Neural progenitor cell (in vitro differentiated cells): ENCODE measurements around the gene ASTN2. TPM values are rescaled to one million over a fixed set of nuclear protein-coding genes. Genes with fewer than 3 reads are reported as not detected.

Experiments used
- DNase-seq: peaks from one replicate; pipeline ENCODE4 v3.0.0-alpha.2; 2016; ENCODE audit warnings: low spot score
- H2AFZ ChIP-seq: fragments of 200-600 bp; sonication (generic); replicated peaks from 2 replicates; pipeline ENCODE4 v1.6.1; 2016; ENCODE audit warnings: antibody characterized with exemption
- H3F3A ChIP-seq: fragments of 200-600 bp; sonication (generic); 2 replicates; pipeline ENCODE4 v1.6.1; 2016; ENCODE audit warnings: antibody characterized with exemption, low read depth
- H3K27ac ChIP-seq: fragments of 200-600 bp; sonication (generic); 2 replicates; pipeline ENCODE4 v1.5.1; 2016; ENCODE audit warnings: mild to moderate bottlenecking
- H3K27me3 ChIP-seq: fragments of 200-600 bp; sonication (generic); 2 replicates; pipeline ENCODE4 v1.6.1; 2016; ENCODE audit warnings: mild to moderate bottlenecking, moderate library complexity
- H3K36me3 ChIP-seq: fragments of 200-600 bp; sonication (generic); 2 replicates; pipeline ENCODE4 v1.5.1; 2016
- H3K4me1 ChIP-seq: fragments of 200-600 bp; sonication (generic); 2 replicates; pipeline ENCODE4 v1.6.1; 2016; ENCODE audit warnings: mixed run types
- H3K4me2 ChIP-seq: fragments of 200-600 bp; sonication (generic); 2 replicates; pipeline ENCODE4 v1.6.1; 2016
- H3K4me3 ChIP-seq: fragments of 200-600 bp; sonication (generic); 2 replicates; pipeline ENCODE4 v1.5.1; 2016
- H3K79me2 ChIP-seq: fragments of 200-600 bp; sonication (generic); 2 replicates; pipeline ENCODE4 v1.6.1; 2016; ENCODE audit warnings: low read depth
- H3K9ac ChIP-seq: fragments of 200-600 bp; sonication (generic); 2 replicates; pipeline ENCODE4 v1.6.1; 2016
- H3K9me3 ChIP-seq: fragments of 200-600 bp; sonication (generic); 2 replicates; pipeline ENCODE4 v1.5.1; 2016; ENCODE audit warnings: low read depth
- H4K20me1 ChIP-seq: fragments of 200-600 bp; sonication (generic); 2 replicates; pipeline ENCODE4 v1.6.1; 2016; ENCODE audit warnings: low read depth
- H3K27ac Mint-ChIP-seq: 3 replicates; pipeline ENCODE4 v1.8.0; 2021; ENCODE audit warnings: mixed read lengths
- H3K27me3 Mint-ChIP-seq: 2 replicates; pipeline ENCODE4 v1.8.0; 2022; ENCODE audit warnings: low read depth, mild to moderate bottlenecking, inconsistent platforms, moderate library complexity, mixed read lengths; ENCODE audit not compliant: insufficient read depth
- H3K36me3 Mint-ChIP-seq: 3 replicates; pipeline ENCODE4 v1.8.0; 2021; ENCODE audit warnings: mixed read lengths
- H3K4me1 Mint-ChIP-seq: 3 replicates; pipeline ENCODE4 v1.8.0; 2021; ENCODE audit warnings: mixed read lengths
- H3K4me3 Mint-ChIP-seq: 3 replicates; pipeline ENCODE4 v1.8.0; 2021; ENCODE audit warnings: mild to moderate bottlenecking, moderate library complexity, mixed read lengths
- H3K9me3 Mint-ChIP-seq: 3 replicates; pipeline ENCODE4 v1.8.0; 2020; ENCODE audit warnings: mixed read lengths
- EZH2 ChIP-seq: fragments of 200-600 bp; sonication (generic); IDR thresholded peaks from 2 replicates; pipeline ENCODE4 v1.6.1; 2017; ENCODE audit warnings: antibody characterized with exemption, mild to moderate bottlenecking, moderate library complexity
- EZH2phosphoT487 ChIP-seq: fragments of 200-600 bp; sonication (generic); IDR thresholded peaks from 2 replicates; pipeline ENCODE4 v1.6.1; 2017; ENCODE audit warnings: antibody characterized with exemption
- total RNA-seq: library from RNA; depleted of rRNA; stranded (reverse); fragments of >200 nt; gene quantifications from 2 replicates; pipeline ENCODE4 v1.2.3, GENCODE V29; 2015; ENCODE audit warnings: low replicate concordance
- TF ChIP-seq, protein P1 (sequence below): fragments of 200-600 bp; sonication (generic); IDR thresholded peaks from 2 replicates; pipeline ENCODE4 v1.5.1; 2017; ENCODE audit warnings: antibody characterized with exemption, mild to moderate bottlenecking

ASTN2 gene
- total RNA-seq, 1 donor from 2014 or later, result 8.0 TPM

DNA sequence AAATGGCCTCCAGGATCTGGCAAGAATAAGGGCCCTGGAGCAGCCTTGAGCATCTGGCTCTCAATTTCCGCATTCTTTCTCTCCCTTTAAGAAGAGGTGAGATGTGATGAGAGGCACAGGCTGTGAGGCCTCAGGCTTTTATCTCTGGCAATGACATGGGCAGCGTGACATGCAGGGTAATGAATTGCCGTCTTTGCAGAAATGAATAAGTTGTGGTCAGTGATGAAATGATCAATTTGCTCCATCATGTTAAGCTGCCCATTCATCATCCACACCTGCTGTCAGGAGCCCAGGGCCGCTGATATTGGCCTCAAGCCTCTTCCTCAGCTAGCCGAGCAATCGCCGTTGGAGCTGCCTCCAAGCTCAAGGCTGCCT is 462.4 kb downstream of the ASTN2 start:
- no peaks in the 10 kb centered on the region for H3K79me2 ChIP-seq
- Mint-ChIP-seq H3K4me1 (no peaks in the 10 kb centered on the region), H3K27ac (no peak overlapping the region), H3K27me3 (no peaks in the 10 kb centered on the region), H3K9me3 (no peaks in the 10 kb centered on the region), H3K4me3 (no peak overlapping the region), H3K36me3 (no peaks in the 10 kb centered on the region)
- no peaks in the 10 kb centered on the region for H3K27me3 ChIP-seq
- DNase-seq, result no peak
- H3K4me2 ChIP-seq, result no peak overlapping the region
- no peaks in the 10 kb centered on the region for H4K20me1 ChIP-seq
- no peaks in the 10 kb centered on the region for H3K9me3 ChIP-seq
- no peak overlapping the region for H2AFZ ChIP-seq
- no peaks in the 10 kb centered on the region for H3F3A ChIP-seq
- H3K27ac ChIP-seq, result no peak overlapping the region
- TF ChIP-seq EZH2, result no peak
- no peak for TF ChIP-seq EZH2phosphoT487
- TF ChIP-seq, protein P1, sequence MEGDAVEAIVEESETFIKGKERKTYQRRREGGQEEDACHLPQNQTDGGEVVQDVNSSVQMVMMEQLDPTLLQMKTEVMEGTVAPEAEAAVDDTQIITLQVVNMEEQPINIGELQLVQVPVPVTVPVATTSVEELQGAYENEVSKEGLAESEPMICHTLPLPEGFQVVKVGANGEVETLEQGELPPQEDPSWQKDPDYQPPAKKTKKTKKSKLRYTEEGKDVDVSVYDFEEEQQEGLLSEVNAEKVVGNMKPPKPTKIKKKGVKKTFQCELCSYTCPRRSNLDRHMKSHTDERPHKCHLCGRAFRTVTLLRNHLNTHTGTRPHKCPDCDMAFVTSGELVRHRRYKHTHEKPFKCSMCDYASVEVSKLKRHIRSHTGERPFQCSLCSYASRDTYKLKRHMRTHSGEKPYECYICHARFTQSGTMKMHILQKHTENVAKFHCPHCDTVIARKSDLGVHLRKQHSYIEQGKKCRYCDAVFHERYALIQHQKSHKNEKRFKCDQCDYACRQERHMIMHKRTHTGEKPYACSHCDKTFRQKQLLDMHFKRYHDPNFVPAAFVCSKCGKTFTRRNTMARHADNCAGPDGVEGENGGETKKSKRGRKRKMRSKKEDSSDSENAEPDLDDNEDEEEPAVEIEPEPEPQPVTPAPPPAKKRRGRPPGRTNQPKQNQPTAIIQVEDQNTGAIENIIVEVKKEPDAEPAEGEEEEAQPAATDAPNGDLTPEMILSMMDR, result no peak
- H3K4me1 ChIP-seq, result no peaks in the 10 kb centered on the region
- H3K4me3 ChIP-seq, result no peak overlapping the region
- no peaks in the 10 kb centered on the region for H3K36me3 ChIP-seq
- H3K9ac ChIP-seq, result no peak overlapping the region

DNA sequence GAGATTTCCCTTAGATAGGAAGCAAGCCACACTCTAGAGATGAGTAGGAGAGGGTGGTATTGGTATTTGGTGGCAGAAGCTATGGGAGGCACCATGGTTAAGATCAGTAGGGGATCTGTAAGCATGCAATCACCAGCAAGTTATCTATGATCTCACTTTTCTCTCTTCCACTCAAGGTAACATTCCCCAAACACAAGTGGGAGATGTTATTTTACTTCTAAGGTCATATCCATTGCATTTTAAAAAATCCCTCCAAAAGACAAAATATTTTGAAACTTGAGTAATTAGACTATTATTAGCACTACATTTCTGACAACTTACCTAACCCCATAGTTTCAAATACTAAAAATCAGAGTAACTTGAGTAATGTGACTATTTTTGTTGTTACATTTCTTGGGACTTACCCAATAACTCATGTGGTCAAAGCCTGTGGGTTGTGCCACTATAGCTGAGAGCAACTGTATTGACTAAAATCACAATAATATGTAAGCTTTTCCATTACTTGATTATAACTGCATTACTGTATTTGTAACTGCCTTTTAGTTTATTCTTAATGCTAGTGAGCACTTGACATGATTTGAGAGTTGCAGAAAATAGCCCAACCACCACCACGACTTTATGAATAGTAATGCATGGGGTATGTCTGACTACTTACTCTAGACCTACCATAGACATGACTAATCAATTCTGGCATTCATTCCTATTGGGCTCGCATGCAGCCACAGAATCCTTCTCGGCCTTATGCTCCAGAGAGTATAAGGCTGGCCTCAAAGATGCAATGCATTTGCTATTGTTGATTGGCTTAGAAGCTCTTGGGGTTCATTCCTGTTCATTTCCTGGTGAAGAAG is 463.0 kb downstream of the ASTN2 start:
- TF ChIP-seq EZH2phosphoT487 (no peak), EZH2 (no peak)
- TF ChIP-seq, protein P1, result no peak
- Mint-ChIP-seq H3K9me3 (no peaks in the 10 kb centered on the region), H3K36me3 (no peaks in the 10 kb centered on the region), H3K27ac (no peak overlapping the region), H3K27me3 (no peaks in the 10 kb centered on the region), H3K4me1 (no peaks in the 10 kb centered on the region), H3K4me3 (no peak overlapping the region)
- Histone ChIP-seq H4K20me1 (no peaks in the 10 kb centered on the region), H3F3A (no peaks in the 10 kb centered on the region), H3K27me3 (no peaks in the 10 kb centered on the region), H3K79me2 (no peaks in the 10 kb centered on the region), H3K9me3 (no peaks in the 10 kb centered on the region), H3K36me3 (no peaks in the 10 kb centered on the region), H2AFZ (no peak overlapping the region), H3K27ac (no peak overlapping the region), H3K4me2 (no peak overlapping the region), H3K4me1 (no peaks in the 10 kb centered on the region), H3K9ac (no peak overlapping the region), H3K4me3 (no peak overlapping the region)
- no peak for DNase-seq

DNA sequence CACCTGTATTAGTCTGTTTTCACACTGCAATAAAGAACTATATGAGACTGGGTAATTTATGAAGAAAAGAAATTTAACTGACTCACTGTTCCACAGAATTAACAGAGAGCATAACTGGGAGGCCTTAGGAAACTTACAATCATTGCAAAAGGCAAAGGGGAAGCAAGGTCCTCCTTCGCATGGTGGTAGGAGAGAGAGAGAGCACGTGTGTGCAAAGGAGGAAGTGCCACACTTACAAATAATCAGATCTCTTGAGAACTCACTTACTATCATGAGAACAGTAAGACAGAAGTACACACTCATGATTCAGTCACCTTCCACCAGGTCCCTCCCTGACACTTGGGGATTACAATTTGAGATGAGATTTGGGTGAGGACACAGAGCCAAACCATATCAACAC is 469.0 kb downstream of the ASTN2 start:
- Mint-ChIP-seq H3K4me3 (no peak overlapping the region), H3K27ac (no peak overlapping the region), H3K27me3 (no peaks in the 10 kb centered on the region), H3K36me3 (no peaks in the 10 kb centered on the region), H3K9me3 (no peaks in the 10 kb centered on the region), H3K4me1 (no peaks in the 10 kb centered on the region)
- H3K27ac ChIP-seq, result no peak overlapping the region
- H3K79me2 ChIP-seq, result no peaks in the 10 kb centered on the region
- TF ChIP-seq EZH2 (no peak), EZH2phosphoT487 (no peak)
- TF ChIP-seq, protein P1, result no peak
- no peaks in the 10 kb centered on the region for H3K36me3 ChIP-seq
- H3F3A ChIP-seq, result no peaks in the 10 kb centered on the region
- no peaks in the 10 kb centered on the region for H3K27me3 ChIP-seq
- no peak overlapping the region for H3K9ac ChIP-seq
- H3K4me1 ChIP-seq, result no peaks in the 10 kb centered on the region
- no peak overlapping the region for H3K4me3 ChIP-seq
- no peak for DNase-seq
- no peak overlapping the region for H2AFZ ChIP-seq
- no peaks in the 10 kb centered on the region for H3K9me3 ChIP-seq
- no peak overlapping the region for H3K4me2 ChIP-seq
- H4K20me1 ChIP-seq, result no peaks in the 10 kb centered on the region
